Hepatocyte (in vitro differentiated cells): Measurements from ENCODE around the gene STK11IP.
A peak's percentile ranks its signal among the peaks of the same experiment; 100 is the strongest.

Source experiments
- EZH2 ChIP-seq: fragments of 200-600 bp; sonication (generic); IDR thresholded peaks from 2 replicates; pipeline ENCODE4 v1.6.1; 2016; ENCODE audit warnings: antibody characterized with exemption, mild to moderate bottlenecking, borderline replicate concordance
- EZH2phosphoT487 ChIP-seq: fragments of 200-600 bp; sonication (generic); IDR thresholded peaks from one replicate; pipeline ENCODE4 v1.6.1; 2018; ENCODE audit warnings: antibody characterized with exemption, mild to moderate bottlenecking, low read depth, moderate library complexity; ENCODE audit not compliant: unreplicated experiment, severe bottlenecking
- TF ChIP-seq, protein P1 (sequence below): fragments of 200-600 bp; sonication (generic); IDR thresholded peaks from 2 replicates; pipeline ENCODE4 v1.5.1; 2016; ENCODE audit warnings: antibody characterized with exemption, mild to moderate bottlenecking; ENCODE audit not compliant: poor library complexity

DNA sequence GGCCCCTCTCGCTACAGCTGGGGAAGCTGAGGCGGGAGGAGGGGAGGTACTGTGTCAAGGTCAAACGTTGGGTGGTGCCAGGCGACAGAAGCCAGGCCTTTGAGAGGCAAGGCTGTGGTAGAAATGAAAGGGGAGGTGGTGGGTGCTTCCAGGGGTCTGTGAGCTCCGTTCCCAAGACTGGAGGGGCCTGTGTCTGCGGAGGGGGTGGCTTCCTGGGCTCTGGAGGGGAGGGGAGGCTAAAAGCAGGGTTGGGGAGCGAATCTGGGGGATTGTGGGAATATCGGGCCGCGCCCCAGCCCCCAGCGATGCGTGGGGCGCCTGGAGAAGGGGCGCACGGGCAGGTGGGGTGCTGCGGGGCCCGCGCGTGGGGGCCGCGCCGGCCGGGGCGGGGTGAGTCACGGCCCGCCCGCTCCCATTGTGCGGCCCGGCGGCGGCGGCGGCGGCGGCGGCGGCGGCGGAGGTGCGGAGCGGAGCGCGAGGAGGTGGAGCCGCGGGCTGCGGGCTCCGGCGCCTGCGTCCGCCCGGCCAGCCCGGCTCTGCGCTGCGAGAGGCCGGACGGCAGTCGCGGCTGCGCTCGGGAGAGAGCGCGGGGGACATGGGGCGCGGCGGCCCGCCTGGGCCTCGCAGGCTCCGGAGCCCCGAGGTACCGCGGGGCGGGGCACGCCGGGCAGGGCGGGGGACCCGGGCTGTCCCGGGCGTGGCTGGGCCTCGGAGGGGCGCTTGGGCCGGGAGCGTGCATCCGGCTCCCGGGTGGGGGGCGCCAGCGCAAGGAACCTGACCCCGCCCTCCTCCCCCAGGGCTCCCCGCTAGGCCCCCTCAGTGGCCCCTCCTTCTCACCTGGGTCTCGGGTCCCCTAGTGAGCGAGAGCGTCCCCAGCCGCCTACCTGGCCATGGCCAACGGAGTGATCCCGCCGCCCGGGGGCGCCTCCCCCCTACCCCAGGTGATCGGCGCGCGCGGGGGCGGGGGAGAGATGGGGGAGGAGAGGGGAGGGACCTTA is 29.7 kb downstream of the STK11IP start, which contains the start of gene SLC4A3:
- TF ChIP-seq, protein P1, sequence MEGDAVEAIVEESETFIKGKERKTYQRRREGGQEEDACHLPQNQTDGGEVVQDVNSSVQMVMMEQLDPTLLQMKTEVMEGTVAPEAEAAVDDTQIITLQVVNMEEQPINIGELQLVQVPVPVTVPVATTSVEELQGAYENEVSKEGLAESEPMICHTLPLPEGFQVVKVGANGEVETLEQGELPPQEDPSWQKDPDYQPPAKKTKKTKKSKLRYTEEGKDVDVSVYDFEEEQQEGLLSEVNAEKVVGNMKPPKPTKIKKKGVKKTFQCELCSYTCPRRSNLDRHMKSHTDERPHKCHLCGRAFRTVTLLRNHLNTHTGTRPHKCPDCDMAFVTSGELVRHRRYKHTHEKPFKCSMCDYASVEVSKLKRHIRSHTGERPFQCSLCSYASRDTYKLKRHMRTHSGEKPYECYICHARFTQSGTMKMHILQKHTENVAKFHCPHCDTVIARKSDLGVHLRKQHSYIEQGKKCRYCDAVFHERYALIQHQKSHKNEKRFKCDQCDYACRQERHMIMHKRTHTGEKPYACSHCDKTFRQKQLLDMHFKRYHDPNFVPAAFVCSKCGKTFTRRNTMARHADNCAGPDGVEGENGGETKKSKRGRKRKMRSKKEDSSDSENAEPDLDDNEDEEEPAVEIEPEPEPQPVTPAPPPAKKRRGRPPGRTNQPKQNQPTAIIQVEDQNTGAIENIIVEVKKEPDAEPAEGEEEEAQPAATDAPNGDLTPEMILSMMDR: peak; percentile 31
- TF ChIP-seq EZH2: no peak
- TF ChIP-seq EZH2phosphoT487: no peak
